GM12892 (cell line): Measurements from ENCODE around the gene PDZD2.

Experiments used
- POLR2A ChIP-seq: IDR thresholded peaks from 2 replicates; pipeline ENCODE4 v1.6.1; 2011; ENCODE audit warnings: low read depth, low read length, control low read depth
- POLR2AphosphoS5 ChIP-seq: IDR thresholded peaks from 2 replicates; pipeline ENCODE4 v1.6.1; 2011; ENCODE audit warnings: low read depth, low read length, control low read depth
- TAF1 ChIP-seq: IDR thresholded peaks from 2 replicates; pipeline ENCODE4 v1.6.1; 2011; ENCODE audit warnings: low read depth, mild to moderate bottlenecking, control low read depth, low read length, borderline replicate concordance

DNA sequence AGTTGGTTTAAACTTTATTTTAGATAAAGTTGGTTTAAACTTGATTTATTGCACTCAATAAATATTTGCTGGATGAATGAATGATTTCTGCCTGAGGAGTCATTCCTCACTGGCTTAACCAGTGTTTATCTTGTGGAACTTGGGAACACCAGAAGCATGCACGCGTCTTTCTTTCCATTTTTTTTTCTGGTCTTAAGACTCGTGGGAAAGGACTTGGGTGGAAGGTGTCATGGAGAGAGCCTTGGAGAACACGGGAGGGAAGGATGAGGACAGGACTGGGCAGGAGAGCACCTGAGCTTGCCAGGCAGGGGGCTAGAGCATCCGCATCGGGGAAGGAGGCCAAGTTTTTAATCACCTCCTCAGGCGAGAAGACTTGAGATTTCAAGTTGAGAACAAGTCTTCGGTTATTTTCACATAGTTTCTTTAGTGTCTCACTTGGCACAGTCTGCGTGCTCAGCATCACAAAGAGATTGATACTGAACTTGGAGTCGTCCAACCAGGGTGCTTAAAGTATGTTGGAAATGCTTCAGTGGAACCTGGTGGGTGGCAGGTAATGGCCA is 144.2 kb downstream of the PDZD2 start:
- no peak for TF ChIP-seq POLR2AphosphoS5
- TF ChIP-seq POLR2A = no peak
- no peak for TF ChIP-seq TAF1
